Gastrocnemius medialis (tissue), 4 donors: ENCODE data around the gene LRRC2.

Experiments used
- POLR2A ChIP-seq, 2 donors: fragments of 450-650 bp; IDR thresholded peaks; one replicate each; pipeline ENCODE4 v1.6.1; 2017; ENCODE audit warnings: antibody characterized with exemption in 2 of 2, mild to moderate bottlenecking in 2 of 2, moderate library complexity in 2 of 2
- TF ChIP-seq, protein P1 (sequence below), 5 experiments: fragments of 450-650 bp in 3 of 5; fragments of 200-600 bp in 2 of 5; sonication (generic) in 2 of 5; IDR thresholded peaks in 4 of 5; conservative IDR thresholded peaks in 1 of 5; 1 replicate in 4 of 5; 2 replicates in 1 of 5; pipeline ENCODE4 v1.5.1; 2016 to 2019; ENCODE audit warnings: antibody characterized with exemption in 5 of 5, mild to moderate bottlenecking in 3 of 5, moderate library complexity in 3 of 5

DNA sequence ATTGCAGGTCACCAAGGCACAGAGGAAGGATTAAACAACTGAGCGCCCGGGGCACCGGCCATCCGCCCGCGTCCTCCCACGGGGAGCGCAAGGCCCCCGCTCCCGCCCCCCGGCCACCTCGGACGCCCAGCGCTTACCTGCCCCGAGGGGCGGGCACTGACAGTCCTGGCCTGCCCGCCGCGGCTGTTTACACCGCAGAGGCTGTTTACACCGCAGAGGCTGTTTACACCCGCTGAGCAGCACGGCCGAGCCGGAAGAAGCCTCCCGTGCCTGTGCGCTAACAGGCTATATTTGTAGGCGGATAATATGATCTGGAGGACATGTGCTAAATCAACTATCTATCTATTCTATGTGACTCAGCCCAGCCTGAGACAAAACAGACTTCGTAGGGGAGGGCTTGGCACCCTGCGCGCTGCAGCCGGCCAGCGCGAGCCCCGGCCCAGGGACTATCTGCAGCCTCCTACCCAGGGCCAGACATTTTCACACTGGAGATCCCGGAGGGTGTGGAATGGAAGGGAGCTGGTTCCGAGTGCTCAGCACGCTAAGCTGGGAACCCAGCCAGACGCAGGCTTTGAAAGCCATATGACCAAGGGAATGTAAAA lies at the start of gene LRRC2:
- TF ChIP-seq POLR2A (IDR thresholded peaks at IDR 0.05), result peak; percentile 97
- TF ChIP-seq, protein P1, sequence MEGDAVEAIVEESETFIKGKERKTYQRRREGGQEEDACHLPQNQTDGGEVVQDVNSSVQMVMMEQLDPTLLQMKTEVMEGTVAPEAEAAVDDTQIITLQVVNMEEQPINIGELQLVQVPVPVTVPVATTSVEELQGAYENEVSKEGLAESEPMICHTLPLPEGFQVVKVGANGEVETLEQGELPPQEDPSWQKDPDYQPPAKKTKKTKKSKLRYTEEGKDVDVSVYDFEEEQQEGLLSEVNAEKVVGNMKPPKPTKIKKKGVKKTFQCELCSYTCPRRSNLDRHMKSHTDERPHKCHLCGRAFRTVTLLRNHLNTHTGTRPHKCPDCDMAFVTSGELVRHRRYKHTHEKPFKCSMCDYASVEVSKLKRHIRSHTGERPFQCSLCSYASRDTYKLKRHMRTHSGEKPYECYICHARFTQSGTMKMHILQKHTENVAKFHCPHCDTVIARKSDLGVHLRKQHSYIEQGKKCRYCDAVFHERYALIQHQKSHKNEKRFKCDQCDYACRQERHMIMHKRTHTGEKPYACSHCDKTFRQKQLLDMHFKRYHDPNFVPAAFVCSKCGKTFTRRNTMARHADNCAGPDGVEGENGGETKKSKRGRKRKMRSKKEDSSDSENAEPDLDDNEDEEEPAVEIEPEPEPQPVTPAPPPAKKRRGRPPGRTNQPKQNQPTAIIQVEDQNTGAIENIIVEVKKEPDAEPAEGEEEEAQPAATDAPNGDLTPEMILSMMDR (IDR thresholded peaks at IDR 0.05 in 4 of 5, conservative IDR thresholded peaks at IDR 0.05 in 1 of 5), result no peak
